Mesenchymal stem cell (in vitro differentiated cells and primary cell): ENCODE results near the gene FIGN.
A peak's percentile ranks its signal among the peaks of the same experiment; 100 is the strongest.

Experiments
- DNase-seq: peaks from one replicate; pipeline ENCODE4 v3.0.0-alpha.2; 2013
- H2AFZ ChIP-seq: one replicate; pipeline ENCODE4 v1.6.1; 2013; ENCODE audit warnings: low read depth, mild to moderate bottlenecking, control low read depth, inconsistent platforms, low read length, moderate library complexity
- H2AK5ac ChIP-seq: 2 replicates; pipeline ENCODE4 v1.6.1; 2013; ENCODE audit warnings: low read length, moderate library complexity, mild to moderate bottlenecking, inconsistent platforms; ENCODE audit not compliant: severe bottlenecking
- H2BK120ac ChIP-seq: one replicate; pipeline ENCODE4 v1.6.1; 2013; ENCODE audit warnings: low read depth, mild to moderate bottlenecking, inconsistent platforms, low read length, moderate library complexity
- H2BK12ac ChIP-seq, 2 experiments: one replicate each; pipeline ENCODE4 v1.6.1; 2013; ENCODE audit warnings: inconsistent platforms in 2 of 2, low read length in 2 of 2, mild to moderate bottlenecking in 2 of 2, moderate library complexity in 2 of 2, control low read depth in 1 of 2
- H2BK15ac ChIP-seq: one replicate; pipeline ENCODE4 v1.6.1; 2013; ENCODE audit warnings: mild to moderate bottlenecking, low read depth, inconsistent platforms; ENCODE audit not compliant: poor library complexity, severe bottlenecking
- H2BK5ac ChIP-seq: 2 replicates; pipeline ENCODE4 v1.6.1; 2013; ENCODE audit warnings: low read depth, mild to moderate bottlenecking, low read length, control low read depth, inconsistent platforms; ENCODE audit not compliant: poor library complexity, severe bottlenecking
- H3K14ac ChIP-seq, 2 experiments: one replicate each; pipeline ENCODE4 v1.6.1; 2013; ENCODE audit warnings: inconsistent platforms in 2 of 2, low read length in 2 of 2, control low read depth in 1 of 2, mild to moderate bottlenecking in 1 of 2, moderate library complexity in 1 of 2
- H3K18ac ChIP-seq, 2 experiments: one replicate each; pipeline ENCODE4 v1.6.1; 2013; ENCODE audit warnings: inconsistent platforms in 2 of 2, low read length in 2 of 2, control low read depth in 1 of 2, low read depth in 1 of 2, mild to moderate bottlenecking in 1 of 2
- H3K23ac ChIP-seq, 2 experiments: one replicate each; pipeline ENCODE4 v1.6.1; 2013; ENCODE audit warnings: inconsistent platforms in 2 of 2, low read length in 2 of 2, mild to moderate bottlenecking in 2 of 2, moderate library complexity in 2 of 2, control low read depth in 1 of 2
- H3K27ac ChIP-seq: 2 replicates; pipeline ENCODE4 v1.5.1; 2013; ENCODE audit warnings: mild to moderate bottlenecking, moderate library complexity, low read length, control low read depth, inconsistent platforms; ENCODE audit not compliant: poor library complexity, severe bottlenecking
- H3K27me3 ChIP-seq, 2 experiments: 2 replicates each; pipeline versions ENCODE4 v1.6.1 to v1.7.0; 2013; ENCODE audit warnings: low read length in 2 of 2, mild to moderate bottlenecking in 2 of 2, moderate library complexity in 2 of 2, control low read depth in 1 of 2, inconsistent platforms in 1 of 2; ENCODE audit not compliant: control insufficient read depth in 1 of 2, insufficient read depth in 1 of 2
- H3K36me3 ChIP-seq, 2 experiments: 2 replicates each; pipeline versions ENCODE4 v1.6.1 to v1.7.0; 2013; ENCODE audit warnings: low read length in 2 of 2, control low read depth in 1 of 2, inconsistent platforms in 1 of 2, low read depth in 1 of 2, mild to moderate bottlenecking in 1 of 2; ENCODE audit not compliant: insufficient read depth in 2 of 2, control insufficient read depth in 1 of 2
- H3K4ac ChIP-seq, 2 experiments: one replicate each; pipeline ENCODE4 v1.6.1; 2013; ENCODE audit warnings: inconsistent platforms in 2 of 2, low read length in 2 of 2, mild to moderate bottlenecking in 2 of 2, moderate library complexity in 2 of 2, control low read depth in 1 of 2, low read depth in 1 of 2
- H3K4me1 ChIP-seq: 2 replicates; pipeline ENCODE4 v1.6.1; 2013; ENCODE audit warnings: low read depth, low read length, control low read depth; ENCODE audit not compliant: control insufficient read depth, insufficient read depth
- H3K4me2 ChIP-seq: 2 replicates; pipeline ENCODE4 v1.6.1; 2013; ENCODE audit warnings: low read length, mild to moderate bottlenecking, inconsistent platforms; ENCODE audit not compliant: poor library complexity, severe bottlenecking
- H3K4me3 ChIP-seq, 2 experiments: 2 replicates each; pipeline versions ENCODE4 v1.5.1 to v1.7.0; 2013; ENCODE audit warnings: low read length in 2 of 2, mild to moderate bottlenecking in 2 of 2, control low read depth in 1 of 2, low read depth in 1 of 2; ENCODE audit not compliant: insufficient read depth in 1 of 2
- H3K79me1 ChIP-seq: replicated peaks from 2 replicates; pipeline ENCODE4 v1.6.1; 2013; ENCODE audit warnings: mild to moderate bottlenecking, control low read depth, low read length, inconsistent platforms; ENCODE audit not compliant: poor library complexity, severe bottlenecking
- H3K9ac ChIP-seq: 2 replicates; pipeline ENCODE4 v1.7.0; 2013; ENCODE audit warnings: mild to moderate bottlenecking, low read length, moderate library complexity
- H3K9me3 ChIP-seq: 2 replicates; pipeline ENCODE4 v1.7.0; 2013; ENCODE audit warnings: mild to moderate bottlenecking, low read length; ENCODE audit not compliant: control insufficient read depth
- H4K8ac ChIP-seq: one replicate; pipeline ENCODE4 v1.6.1; 2013; ENCODE audit warnings: inconsistent platforms, mild to moderate bottlenecking, low read length, moderate library complexity
- H4K91ac ChIP-seq: one replicate; pipeline ENCODE4 v1.6.1; 2013; ENCODE audit warnings: mild to moderate bottlenecking, low read length, inconsistent platforms
- WGBS: methylation state at CpG from one replicate; pipeline ENCODE4 v1.1.7; 2013; ENCODE audit warnings: mixed read lengths; 5-methylcytosine and 5-hydroxymethylcytosine counted together

The FIGN gene

GRCh38 chr2:163741435-163741834 is 5.6 kb upstream of the FIGN start:
- Histone ChIP-seq H3K36me3 (no peaks in the 10 kb centered on the region), H3K27ac (no peak overlapping the region), H3K9me3 (no peaks in the 10 kb centered on the region), H2BK5ac (no peak overlapping the region), H2BK15ac (no peak overlapping the region), H4K8ac (no peak overlapping the region), H2AK5ac (no peak overlapping the region), H3K27me3 (no peaks in the 10 kb centered on the region), H3K9ac (no peak overlapping the region), H2BK120ac (no peak overlapping the region), H3K4me3 (no peak overlapping the region), H2BK12ac (no peak overlapping the region), H3K23ac (no peak overlapping the region), H3K79me1 (peaks cover 3% of the 10 kb centered on the region), H3K4me2 (no peak overlapping the region), H3K18ac (no peak overlapping the region), H4K91ac (no peak overlapping the region), H3K4me1 (peaks cover 1% of the 10 kb centered on the region), H3K4ac (no peak overlapping the region), H3K14ac (no peak overlapping the region), H2AFZ (no peak overlapping the region)
- 100% methylated on average over 3 of the region's 5 CpGs for WGBS
- DNase-seq, result no peak

- H3K4me1 ChIP-seq, result peaks cover 1% of the 10 kb centered on the region
- H3K18ac ChIP-seq, result no peak overlapping the region
- DNase-seq, result no peak
- H3K23ac ChIP-seq, result no peak overlapping the region
- no peaks in the 10 kb centered on the region for H3K27me3 ChIP-seq
- no peak overlapping the region for H3K9ac ChIP-seq
- H4K91ac ChIP-seq, result no peak overlapping the region
- no peak overlapping the region for H2BK5ac ChIP-seq
- no peaks in the 10 kb centered on the region for H3K9me3 ChIP-seq
- H3K79me1 ChIP-seq, result peaks cover 3% of the 10 kb centered on the region
- no peak overlapping the region for H2BK12ac ChIP-seq
- WGBS, result 61% methylated on average over 2 of the region's 2 CpGs
- no peak overlapping the region for H3K4me3 ChIP-seq
- no peak overlapping the region for H2AK5ac ChIP-seq
- H3K36me3 ChIP-seq, result no peaks in the 10 kb centered on the region
- no peak overlapping the region for H3K14ac ChIP-seq
- H2AFZ ChIP-seq, result no peak overlapping the region
- H4K8ac ChIP-seq, result no peak overlapping the region
- no peak overlapping the region for H3K4ac ChIP-seq
- H3K27ac ChIP-seq, result no peak overlapping the region
- no peak overlapping the region for H2BK120ac ChIP-seq
- no peak overlapping the region for H3K4me2 ChIP-seq
- H2BK15ac ChIP-seq, result no peak overlapping the region
Measured at GRCh38 chr2:163737563-163737962, 1.8 kb upstream of the FIGN start.

DNA sequence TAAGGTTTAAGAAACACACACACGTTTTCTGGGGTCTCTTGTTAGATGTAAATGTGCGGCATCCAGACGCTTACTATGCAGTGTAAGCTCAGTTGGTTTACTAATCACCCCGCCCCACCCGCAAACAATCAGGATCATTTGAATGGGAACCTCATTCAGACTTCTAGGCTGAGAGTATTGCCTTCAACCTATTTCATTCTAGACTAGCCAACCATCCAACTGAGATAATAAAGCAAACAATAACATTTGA is 1.3 kb upstream of the FIGN start:
- H3K27me3 ChIP-seq, result no peaks in the 10 kb centered on the region
- peak overlapping the region; percentile 74 for H4K8ac ChIP-seq
- no peak overlapping the region for H3K4ac ChIP-seq
- peak overlapping the region; percentile 91 for H3K9ac ChIP-seq
- H3K27ac ChIP-seq, result peak overlapping the region; percentile 85
- H2BK15ac ChIP-seq, result no peak overlapping the region
- H3K4me1 ChIP-seq, result peaks cover 1% of the 10 kb centered on the region
- no peak overlapping the region for H4K91ac ChIP-seq
- H2BK120ac ChIP-seq, result no peak overlapping the region
- H3K23ac ChIP-seq, result no peak overlapping the region
- H3K4me3 ChIP-seq, result peak overlapping the region; percentile 64 to 86
- peaks cover 3% of the 10 kb centered on the region for H3K79me1 ChIP-seq
- H3K9me3 ChIP-seq, result no peaks in the 10 kb centered on the region
- peak overlapping the region; percentile 0 to 11 for H2BK12ac ChIP-seq
- peak overlapping the region; percentile 79 for H3K4me2 ChIP-seq
- H2AK5ac ChIP-seq, result no peak overlapping the region
- DNase-seq, result no peak
- no peaks in the 10 kb centered on the region for H3K36me3 ChIP-seq
- peak overlapping the region; percentile 88 for H2AFZ ChIP-seq
- H3K18ac ChIP-seq, result peak overlapping the region in 1 of 2 experiments; percentile 98
- no peak overlapping the region for H3K14ac ChIP-seq
- no peak overlapping the region for H2BK5ac ChIP-seq
- WGBS, result 15% methylated on average over 5 of the region's 5 CpGs

DNA sequence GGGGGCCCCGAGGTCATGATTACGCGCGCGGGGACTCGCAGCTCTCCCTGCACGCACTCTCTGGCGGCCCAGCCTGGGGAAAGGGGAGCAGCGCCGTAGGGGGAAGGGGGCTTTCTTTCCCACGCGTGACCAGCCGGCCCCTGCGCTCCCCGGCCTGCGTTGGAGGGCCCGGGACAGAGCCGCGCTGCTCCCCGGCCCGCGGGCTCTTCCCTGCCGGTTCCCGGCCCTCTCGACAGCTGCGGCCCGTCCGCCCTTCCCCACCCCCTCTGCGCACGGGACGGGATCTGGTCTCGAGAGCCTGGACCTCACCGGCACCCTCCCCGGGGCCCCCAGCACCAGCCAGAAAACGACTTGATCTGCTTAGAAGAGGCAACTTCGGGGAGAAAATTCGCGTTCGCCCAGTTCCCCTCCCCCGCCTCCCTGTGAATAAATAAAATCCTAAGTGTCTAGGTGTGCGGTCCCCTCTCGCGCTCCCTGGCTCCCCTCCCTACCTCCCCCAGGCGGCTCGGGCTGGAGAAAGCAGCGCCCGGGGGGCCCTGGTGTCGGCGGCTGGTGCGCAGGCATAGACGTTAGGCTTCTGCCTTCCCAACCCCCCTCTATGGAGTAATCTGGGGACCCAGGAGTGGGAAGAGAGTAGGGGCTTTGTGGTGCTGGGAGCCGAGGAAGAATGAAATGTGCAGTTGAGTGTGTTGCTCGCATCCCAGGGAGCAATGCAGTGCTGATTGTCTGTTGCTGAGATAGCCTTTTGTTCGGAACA is 803 bp upstream of the FIGN start:
- peak overlapping the region in 1 of 2 experiments; percentile 96 for H3K14ac ChIP-seq
- peak overlapping the region; percentile 88 for H2AFZ ChIP-seq
- peak overlapping the region; percentile 85 to 98 for H3K18ac ChIP-seq
- peak; percentile 72 for DNase-seq
- peaks cover 1% of the 10 kb centered on the region for H3K4me1 ChIP-seq
- WGBS, result 4% methylated on average over 32 of the region's 54 CpGs
- peak overlapping the region; percentile 95 for H2BK5ac ChIP-seq
- H2BK12ac ChIP-seq, result peak overlapping the region; percentile 11 to 21
- peak overlapping the region in 1 of 2 experiments; percentile 70 for H3K23ac ChIP-seq
- peak overlapping the region; percentile 34 to 66 for H3K4ac ChIP-seq
- no peak overlapping the region for H2AK5ac ChIP-seq
- H3K4me3 ChIP-seq, result peak overlapping the region; percentile 64 to 86
- H4K8ac ChIP-seq, result peak overlapping the region; percentile 74
- peak overlapping the region; percentile 66 for H2BK120ac ChIP-seq
- H3K27me3 ChIP-seq, result no peaks in the 10 kb centered on the region
- no peaks in the 10 kb centered on the region for H3K9me3 ChIP-seq
- peak overlapping the region; percentile 79 for H3K4me2 ChIP-seq
- peak overlapping the region; percentile 91 for H3K9ac ChIP-seq
- H4K91ac ChIP-seq, result peak overlapping the region; percentile 43
- H3K79me1 ChIP-seq, result peaks cover 3% of the 10 kb centered on the region
- H2BK15ac ChIP-seq, result peak overlapping the region; percentile 44
- no peaks in the 10 kb centered on the region for H3K36me3 ChIP-seq
- H3K27ac ChIP-seq, result peak overlapping the region; percentile 85
